Stimulated activated CD4-positive, alpha-beta T cell treated with anti-CD3 and anti-CD28 coated beads, Interleukin-15, amount 100 ng/mL, for 1 hour (primary cell): ENCODE measurements around the gene SEMA5A.

Source experiments
- DNase-seq, 2 donors: peaks; one replicate each; pipeline ENCODE4 v3.0.0-alpha.2; 2020; ENCODE audit warnings: low read depth in 1 of 2, low spot score in 1 of 2

Gene SEMA5A

GRCh38 chr5:9040475-9040874 is 505.4 kb downstream of the SEMA5A start:
- no peak for DNase-seq

DNA sequence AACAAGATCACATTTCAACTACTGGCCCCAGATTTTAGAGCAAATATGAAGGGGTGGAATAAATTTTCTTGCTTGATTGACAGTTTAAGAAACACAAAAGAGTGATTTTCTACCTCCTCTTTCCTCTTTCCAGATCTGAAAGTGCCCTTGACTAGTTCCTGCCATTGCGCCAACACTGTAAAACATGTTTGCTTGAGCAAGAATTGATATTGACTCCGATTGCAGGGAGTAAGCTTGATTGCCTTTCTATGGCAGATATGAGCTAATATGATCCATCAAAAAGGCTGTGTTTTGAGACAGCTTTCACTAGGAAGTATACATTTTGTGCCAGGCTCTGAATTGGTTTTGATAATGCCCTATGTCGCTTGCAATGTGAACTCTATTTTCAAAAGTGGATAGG is 508.8 kb downstream of the SEMA5A start:
- no peak for DNase-seq

GRCh38 chr5:9035346-9035745 is 510.5 kb downstream of the SEMA5A start:
- DNase-seq, result no peak

GRCh38 chr5:9034649-9035048 is 511.2 kb downstream of the SEMA5A start:
- no peak for DNase-seq

GRCh38 chr5:9033524-9033923 is 512.4 kb downstream of the SEMA5A start:
- DNase-seq, result no peak

GRCh38 chr5:9025942-9026341 is 519.9 kb downstream of the SEMA5A start:
- DNase-seq, result no peak

DNA sequence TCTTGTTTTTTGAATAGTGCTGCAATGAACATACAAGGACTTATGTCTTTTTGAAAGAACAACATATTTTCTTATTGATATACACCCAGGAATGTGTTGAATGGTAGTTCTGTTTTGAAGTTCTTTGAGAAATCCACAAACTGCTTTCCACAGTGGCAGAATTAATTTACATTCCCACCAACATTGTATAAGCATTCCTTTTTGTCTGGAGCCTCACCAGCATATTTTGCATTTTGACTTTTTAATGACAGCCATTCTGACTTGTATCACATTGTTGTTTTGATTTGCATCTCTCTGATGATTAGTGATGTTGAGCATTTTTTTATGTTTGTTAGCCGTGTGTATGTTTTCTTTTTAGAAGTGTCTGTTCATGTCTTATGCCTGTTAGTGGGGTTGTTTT is 524.9 kb downstream of the SEMA5A start:
- no peak for DNase-seq

DNA sequence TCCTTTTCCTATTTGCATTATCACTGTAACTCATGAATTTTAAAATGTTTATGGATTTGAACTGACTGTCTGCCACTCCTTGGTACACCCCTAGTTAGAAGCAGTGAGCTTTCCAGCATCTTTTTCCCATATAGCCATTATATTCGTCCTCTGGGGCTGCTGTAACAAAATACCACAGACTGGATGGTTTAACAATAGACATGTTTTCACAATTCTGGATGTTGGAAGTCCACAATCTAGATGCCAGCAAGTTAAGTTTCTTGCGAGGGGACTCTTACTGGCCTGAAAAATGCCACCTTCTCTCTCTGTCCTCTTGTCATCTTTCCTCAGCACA is 530.0 kb downstream of the SEMA5A start:
- no peak for DNase-seq

DNA sequence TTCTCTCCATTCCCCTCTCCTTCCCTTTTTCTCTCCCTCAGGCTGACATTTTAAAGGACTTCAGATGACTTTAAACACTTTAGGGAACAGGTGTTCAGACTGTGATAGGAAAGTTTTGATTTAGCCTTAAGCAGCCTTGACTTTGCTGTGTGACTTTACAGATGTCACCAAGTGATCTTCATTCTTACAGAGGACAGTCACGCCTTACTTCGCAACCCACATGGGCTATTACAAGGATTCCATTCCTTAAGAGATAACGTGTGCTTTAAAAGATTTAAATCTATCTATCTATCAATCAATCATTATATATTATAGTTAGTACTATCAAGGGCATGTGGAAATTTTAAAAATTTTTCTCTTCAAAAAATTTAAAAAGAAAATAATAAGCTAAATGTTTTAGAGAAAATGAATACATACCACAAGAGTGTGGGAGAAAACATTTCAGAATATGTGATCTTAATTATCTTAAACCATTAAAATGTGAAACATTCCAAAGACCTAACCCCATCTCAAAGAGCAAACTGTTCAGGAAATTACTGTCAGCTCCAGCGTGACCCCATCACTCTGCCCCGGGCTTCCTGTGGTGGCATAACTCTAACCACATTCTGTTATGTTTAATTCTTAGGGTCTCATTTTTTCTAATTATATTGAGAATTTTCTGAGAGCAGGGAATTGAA is 530.5 kb downstream of the SEMA5A start:
- DNase-seq, result no peak

DNA sequence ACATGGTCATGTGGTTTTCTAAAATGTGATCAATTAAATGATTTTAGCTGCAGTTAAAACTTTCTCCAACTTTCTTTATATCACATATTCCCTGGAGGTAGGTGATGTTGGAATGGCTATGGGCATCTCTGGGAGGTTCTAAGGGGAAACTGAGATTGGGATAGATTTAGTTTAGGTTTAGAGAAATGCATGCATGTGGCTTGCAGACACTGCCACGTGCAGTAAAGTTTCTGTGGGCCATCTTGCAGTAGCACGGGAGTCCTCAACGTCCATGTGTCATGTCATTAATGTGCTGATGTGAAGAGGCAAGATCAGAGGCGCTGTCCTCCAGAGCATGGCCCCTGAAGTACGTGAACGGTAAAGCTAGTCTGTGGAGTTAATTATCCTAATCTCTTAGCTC is 532.7 kb downstream of the SEMA5A start:
- no peak for DNase-seq

GRCh38 chr5:9009931-9010651 is 535.8 kb downstream of the SEMA5A start:
- DNase-seq, result no peak

- no peak for DNase-seq
These were observed 548.3 kb downstream of the SEMA5A start for GRCh38 chr5:8997542-8998070.

DNA sequence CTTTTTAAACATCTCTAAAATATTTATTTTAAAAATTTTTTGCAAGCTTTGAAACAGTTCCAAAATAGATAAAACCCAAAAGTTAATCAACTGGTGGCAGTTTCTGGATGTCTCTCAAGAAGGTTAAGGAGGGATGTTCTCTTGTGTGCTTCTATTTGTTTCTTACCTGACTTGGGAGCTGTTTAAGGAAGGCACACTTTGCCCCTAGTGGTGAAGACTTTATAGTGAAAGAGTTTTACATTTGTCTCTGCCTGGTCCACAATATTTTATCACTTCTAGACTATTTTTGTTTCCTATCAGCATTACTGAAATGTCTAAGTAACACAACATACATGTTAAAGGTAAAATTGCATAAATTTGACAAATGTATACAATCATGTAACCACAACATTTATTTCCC is 552.8 kb downstream of the SEMA5A start:
- DNase-seq, result no peak
